Measurements from ENCODE around the gene ZNF69.
"Not testable (repeated sequence)": the region's sequence is repeated elsewhere in the genome, so short reads cannot be mapped to it uniquely, and the experiment has no call there.

ZNF69 gene

DNA sequence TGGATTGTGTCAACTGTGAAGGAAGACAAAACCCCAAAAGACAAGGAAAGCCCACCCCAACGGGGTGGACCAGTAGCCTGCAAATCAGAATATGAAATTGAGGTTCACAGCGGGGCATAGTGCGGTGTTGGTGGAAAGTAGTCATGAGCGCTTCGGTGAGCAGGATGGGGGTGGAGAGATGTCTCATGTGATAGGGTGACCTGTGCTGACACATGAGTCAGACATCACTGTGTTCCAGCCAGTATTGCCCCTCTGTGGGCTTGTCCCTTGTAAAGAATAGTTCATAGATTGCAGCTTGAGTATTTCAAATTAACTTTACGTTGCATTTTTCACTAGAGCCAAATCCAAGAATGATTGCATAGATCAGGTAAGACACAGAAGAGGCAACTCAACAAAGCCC, 7.3 kb downstream of the ZNF69 start:
- no peak for DNase-seq (ENCODE audit: low read depth in 2 of 2)

DNA sequence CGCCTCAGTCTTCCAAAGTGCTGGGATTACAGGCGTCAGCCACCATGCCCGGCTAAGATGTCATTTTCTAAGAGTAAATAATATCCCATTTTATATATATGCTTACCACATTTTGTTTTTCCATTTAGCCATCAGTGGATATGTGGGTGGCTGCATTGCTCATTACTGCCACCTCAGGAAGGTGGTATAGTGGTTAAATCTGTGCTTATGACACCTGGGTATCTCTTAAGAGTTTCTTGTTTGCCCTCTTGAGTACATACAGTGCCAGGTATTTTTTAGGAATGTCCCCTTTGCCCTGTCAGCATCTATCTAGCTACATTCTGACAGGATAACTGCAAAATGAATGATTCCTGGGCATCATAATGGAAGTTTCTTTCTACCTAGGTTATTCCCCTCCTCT, 14.6 kb downstream of the ZNF69 start:
- no peak for DNase-seq (ENCODE audit: low read depth in 2 of 2)

DNA sequence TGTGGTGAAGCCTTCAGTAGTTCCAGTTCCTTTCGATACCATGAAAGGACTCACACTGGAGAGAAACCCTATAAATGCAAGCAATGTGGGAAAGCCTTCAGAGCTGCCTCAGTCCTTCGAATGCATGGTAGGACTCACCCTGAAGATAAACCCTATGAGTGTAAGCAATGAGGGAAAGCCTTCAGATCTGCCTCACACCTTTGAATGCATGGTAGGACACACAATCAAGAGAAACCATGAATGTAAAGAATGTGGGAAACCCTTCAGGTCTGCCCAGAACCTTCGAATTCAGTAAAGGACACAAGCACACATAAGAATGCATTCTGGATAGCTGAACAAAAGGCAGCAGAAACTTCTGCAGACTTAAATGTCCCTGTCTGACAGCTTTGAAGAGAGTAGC, 18.3 kb downstream of the ZNF69 start:
- DNase-seq (ENCODE audit: low read depth in 2 of 2), result no peak

DNA sequence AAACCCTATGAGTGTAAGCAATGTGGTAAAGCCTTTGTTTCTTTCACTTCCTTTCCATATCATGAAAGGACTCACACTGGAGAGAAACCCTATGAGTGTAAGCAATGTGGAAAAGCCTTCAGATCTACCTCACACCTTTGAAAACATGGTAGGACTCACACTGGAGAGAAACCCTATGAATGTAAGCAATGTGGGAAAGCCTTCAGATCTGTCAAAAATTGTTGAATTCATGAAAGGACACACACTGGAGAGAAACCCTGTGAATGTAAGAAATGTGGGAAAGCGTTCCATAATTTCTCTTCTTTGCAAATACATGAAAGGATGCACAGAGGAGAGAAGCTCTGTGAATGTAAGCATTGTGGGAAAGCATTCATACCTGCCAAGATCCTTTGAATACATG, 24.4 kb downstream of the ZNF69 start:
- not testable (repeated sequence) for DNase-seq (ENCODE audit: low read depth in 2 of 2)

DNA sequence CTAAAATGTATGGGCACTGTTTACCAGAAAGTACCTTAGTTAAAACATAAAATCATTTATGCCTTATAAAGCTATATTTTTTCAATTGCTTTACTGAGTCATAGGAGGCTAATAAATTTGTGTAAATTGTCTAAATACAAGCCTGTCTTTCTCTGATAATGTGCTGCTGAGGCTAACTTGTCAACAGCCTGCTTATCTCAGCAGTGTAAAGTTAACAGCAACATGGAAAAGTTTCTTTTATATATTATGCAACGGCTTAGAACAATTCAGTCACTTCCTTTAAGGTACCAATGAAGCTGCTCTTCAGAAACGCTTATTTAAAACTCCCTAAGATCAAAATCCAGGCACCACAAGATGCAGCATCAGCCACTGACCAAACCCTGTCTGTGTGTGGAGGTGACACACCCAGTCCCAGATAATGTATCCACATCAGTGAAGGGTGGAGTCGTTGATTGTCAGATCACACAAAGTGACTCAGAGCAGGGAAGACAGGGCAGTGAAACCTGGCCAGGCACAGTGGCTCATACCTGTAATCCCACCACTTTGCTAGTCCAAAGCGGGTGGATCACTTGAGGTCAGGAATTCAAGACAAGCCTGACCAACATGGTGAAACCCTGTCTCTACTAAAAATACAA, 27.0 kb downstream of the ZNF69 start:
- not testable (repeated sequence) for DNase-seq (ENCODE audit: low read depth in 2 of 2)

DNA sequence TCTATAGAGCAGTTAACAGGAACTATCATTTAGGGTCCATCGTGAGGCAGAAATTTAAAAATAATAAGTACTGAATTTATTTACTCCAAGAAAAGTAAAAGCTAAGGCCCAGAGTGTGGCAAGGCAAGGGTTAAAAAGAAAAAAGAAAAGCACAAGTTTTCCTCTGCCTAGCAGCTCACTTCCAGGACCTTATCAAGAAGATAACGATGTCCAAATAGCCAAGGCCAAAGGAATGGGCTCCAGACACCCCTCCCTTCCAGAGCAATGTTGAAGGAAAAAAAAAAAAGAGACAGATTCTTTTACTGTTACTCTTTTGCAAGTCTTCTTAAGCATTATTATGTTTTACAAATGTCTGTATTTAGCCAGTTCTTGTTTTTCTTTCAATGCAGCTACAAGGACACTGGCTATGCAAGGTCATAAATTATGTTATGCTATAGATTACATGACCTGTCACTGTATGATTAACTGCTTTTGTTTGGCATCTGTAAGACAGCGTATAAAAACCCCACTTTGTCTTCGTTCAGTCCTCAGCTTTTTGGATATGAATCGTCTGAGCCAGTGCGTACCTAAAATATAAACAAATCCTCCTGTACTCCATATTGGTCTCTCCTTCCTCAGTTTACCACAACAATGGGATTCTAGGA, 34.4 kb downstream of the ZNF69 start:
- no peak for DNase-seq (ENCODE audit: low read depth in 2 of 2)

DNA sequence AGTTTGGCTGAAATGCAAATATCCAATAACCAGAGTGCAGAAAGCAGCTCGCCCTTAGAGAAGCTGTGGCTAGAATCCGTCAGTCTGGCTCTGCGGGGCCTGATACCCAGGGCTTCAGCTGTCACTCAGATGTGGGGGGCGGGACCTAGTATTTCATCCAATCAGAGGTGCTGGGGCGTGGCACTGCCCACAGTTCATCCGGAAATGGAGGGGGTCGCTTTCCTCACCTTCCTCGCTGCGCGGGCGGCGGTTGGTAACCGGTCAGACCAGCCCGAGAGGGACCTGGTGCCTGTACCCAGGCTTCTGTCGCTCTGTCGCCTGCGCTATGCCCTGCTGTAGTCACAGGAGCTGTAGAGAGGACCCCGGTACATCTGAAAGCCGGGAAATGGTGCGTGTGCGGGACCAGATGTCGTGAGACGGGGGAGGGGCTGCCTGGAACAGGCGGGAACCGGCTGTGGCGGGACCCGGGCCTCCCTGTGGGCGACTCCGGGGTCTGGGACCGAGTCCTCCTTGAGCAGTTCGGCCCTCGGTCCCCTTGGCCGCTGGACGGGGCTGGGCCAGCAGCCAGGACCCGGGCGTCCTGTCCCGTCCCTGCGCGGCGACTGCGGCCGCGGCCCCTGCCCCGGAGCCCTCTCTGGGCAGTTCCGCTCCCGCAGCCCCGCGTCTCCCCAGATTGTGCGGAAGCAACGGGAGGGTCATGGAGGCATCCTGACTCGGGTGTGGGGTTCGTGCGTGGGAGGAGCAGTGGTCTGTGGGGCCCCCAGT, 37.5 kb downstream of the ZNF69 start, which contains the start of gene ZNF700:
TSS of gene ZNF700 (plus strand) at position 222 of the 765 bp plus-strand sequence. CDS start at position 326, 104 bp downstream.
- peak; percentile 88 to 94 for DNase-seq (ENCODE audit: low read depth in 2 of 2)

DNA sequence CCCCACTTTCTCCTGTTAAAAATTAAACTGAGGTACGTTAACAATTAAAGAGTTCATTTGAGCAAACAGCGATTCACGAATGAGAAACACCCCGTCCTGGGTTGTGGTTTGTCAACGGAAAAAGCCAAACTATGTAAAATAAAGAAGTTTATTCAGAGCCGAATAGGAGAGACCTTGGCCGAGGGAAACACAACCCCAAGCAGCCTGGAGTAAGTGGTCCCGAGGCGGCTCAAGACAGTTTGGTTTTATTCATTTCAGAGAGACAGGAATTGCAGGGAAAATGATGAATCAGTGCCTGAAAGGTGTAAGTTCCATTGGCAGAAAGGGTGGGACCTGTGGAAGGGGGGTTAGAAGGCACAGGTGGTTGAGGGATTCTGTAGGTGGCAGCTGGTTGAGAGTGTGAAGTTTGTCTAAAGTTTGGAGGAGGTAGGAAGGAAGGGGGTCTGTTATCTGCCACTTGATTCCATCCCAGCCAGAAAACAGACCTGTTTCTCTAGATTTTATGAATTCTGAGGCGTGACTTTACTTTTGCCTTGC, 38.1 kb downstream of the ZNF69 start:
- DNase-seq (ENCODE audit: low read depth in 2 of 2), result not testable (repeated sequence)

DNA sequence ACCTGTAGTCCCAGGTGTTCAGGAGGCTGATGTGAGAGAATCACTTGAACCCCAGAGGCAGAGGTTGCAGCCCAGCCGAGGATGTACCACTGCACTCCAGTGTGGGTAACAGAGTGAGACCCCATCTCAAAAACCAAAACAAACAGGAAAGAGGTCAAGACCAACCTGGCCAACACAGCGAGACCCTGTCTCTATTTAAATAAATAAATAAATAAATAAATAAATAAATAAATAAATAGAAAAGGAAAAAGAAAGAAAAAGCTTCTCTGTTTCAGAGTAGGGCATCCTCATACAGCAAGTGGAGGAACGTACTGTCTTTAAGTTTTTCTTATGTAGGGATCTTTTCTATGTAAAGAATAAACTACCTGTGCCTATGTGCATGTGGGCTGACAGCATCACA, 39.6 kb downstream of the ZNF69 start:
- DNase-seq (ENCODE audit: low read depth in 2 of 2), result no peak

DNA sequence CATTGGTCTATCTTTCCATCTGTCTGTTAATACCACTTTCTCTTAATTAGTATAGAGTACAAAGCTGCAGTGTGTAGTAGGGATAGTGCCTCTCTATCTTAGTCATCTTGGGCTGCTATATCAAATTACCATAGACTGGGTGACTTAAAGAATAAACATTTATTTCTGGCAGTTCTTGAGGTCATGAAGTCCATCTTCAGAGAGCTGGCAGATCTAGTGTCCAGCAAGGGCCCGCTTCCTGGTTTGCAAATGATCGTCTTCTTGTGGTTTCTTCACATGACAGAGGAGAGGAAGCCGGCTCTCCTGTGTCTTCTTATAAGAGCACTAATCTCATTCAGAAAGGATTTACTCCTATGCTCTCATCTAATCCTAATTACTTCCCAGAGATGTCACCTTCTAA, 43.5 kb downstream of the ZNF69 start:
- no peak for DNase-seq (ENCODE audit: low read depth in 2 of 2)

DNA sequence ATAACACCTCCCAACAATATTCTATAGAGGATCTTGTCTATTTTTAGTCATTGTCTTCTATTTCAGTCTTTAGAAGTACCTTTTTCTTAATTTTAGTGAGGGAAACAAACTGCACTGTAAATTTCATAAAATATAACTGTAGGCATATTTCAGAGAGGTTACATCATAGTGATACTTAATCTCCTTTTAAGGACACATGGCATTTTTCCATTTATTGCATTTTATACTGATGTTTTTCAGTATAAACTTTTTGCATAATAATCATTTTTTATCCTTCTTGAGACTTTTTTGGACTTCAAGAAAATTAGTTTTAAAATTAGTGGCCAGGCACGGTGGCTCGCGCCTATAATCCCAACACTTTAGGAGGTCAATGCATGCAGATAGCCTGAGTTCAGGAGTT, 43.9 kb downstream of the ZNF69 start:
- DNase-seq (ENCODE audit: low read depth in 2 of 2), result no peak

DNA sequence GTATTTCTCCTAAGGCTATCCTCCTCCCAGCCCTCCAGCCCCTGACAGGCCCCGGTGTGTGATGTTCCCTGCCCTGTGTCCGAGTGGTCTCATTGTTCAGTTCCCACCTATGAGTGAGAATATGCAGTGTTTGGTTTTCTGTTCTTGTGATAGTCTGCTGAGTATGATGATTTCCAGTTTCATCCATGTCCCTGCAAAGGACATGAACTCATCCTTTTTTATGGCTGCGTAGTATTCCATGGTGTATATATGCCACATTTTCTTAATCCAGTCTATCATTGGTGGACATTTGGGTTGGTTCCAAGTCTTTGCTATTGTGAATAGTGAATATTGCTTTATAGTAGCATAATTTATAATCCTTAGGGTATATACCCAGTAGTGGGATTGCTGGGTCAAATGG, 48.2 kb downstream of the ZNF69 start:
- DNase-seq (ENCODE audit: low read depth in 2 of 2), result not testable (repeated sequence)

DNA sequence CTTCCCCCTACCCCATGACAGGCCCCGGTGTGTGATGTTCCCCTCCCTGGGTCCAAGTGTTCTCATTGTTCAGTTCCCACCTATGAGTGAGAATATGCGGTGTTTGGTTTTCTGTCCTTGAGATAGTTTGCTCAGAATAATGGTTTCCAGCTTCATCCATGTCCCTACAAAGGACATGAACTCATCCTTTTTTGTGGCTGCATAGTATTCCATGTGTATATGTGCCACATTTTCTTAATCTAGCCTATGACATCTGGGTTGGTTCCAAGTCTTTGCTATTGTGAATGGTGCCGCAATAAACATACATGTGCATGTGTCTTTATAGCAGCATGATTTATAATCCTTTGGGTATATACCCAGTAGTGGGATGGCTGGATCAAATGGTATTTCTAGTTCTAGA, 50.8 kb downstream of the ZNF69 start:
- not testable (repeated sequence) for DNase-seq (ENCODE audit: low read depth in 2 of 2)

DNA sequence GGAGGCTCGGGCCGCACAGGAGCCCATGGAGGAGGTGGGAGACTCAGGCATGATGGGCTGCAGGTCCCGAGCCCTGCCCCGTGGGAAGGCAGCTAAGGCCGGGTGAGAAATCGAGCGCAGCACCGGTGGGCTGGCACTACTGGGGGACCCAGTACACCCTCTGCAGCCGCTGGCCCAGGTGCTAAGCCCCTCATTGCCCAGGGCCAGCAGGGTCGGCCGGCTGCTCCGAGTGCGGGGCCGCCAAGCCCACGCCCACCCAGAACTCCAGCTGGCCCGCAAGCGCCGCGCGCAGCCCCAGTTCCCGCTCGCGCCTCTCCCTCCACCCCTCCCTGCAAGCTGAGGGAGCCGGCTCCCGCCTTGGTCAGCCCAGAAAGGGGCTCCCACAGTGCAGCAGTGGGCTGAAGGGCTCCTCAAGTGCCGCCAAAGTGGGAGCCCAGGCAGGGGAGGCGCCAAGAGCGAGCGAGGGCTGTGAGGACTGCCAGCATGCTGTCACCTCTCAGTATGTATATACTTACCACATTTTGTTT, 53.8 kb downstream of the ZNF69 start:
- not testable (repeated sequence) for DNase-seq (ENCODE audit: low read depth in 2 of 2)

DNA sequence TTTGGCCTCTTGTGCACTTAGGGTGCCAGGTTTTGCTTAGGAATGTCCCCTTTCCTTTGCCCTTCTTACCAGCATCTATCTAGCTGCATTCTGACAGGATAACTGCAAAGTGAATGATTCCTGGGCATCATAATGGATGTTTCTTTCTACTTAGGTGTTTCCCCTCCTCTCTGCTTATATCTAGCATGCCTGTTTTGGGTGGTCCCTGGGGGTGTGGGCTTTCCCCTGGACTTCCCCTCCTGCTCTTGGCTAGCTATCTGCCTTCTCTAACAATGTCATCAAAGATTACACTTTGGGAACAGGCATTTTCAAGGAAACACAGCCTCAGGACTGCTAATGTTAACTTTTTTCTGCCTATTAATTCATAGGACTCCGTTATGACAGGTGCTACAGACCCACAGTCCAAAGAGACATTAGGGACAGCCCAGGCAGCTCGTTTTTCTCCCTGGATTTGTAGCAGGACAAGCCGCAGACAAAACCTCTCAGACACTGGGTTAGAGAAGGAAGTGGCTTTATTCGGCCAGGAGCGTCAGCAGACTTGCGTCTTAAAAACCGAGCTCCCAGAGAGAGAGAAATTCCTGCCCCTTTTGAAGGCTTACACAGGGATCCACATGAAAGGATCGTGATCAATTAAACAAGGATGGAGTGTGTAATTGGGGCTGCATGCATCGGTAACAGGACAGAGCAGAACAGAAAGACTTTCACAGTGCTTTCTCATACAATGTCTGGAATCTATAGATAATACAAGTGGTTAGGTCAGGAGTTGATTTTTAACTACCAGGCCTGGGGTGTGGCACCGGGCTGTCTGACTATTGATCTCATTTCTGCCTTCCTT, 54.6 kb downstream of the ZNF69 start:
- DNase-seq (ENCODE audit: low read depth in 2 of 2), result no peak

DNA sequence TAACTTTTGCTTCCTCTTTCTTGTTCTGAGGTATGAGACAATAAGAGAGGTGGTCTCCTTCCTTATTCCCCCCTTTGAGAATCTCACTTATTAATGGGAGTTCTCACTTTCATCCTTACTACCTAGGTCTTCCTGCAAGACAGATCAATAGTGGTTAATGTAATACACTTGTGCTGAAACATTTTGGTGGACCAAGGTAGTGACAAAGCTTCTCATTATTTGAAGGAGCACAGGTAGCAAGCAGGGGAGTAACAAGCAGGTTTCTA, 55.2 kb downstream of the ZNF69 start:
- DNase-seq (ENCODE audit: low read depth in 2 of 2), result no peak

DNA sequence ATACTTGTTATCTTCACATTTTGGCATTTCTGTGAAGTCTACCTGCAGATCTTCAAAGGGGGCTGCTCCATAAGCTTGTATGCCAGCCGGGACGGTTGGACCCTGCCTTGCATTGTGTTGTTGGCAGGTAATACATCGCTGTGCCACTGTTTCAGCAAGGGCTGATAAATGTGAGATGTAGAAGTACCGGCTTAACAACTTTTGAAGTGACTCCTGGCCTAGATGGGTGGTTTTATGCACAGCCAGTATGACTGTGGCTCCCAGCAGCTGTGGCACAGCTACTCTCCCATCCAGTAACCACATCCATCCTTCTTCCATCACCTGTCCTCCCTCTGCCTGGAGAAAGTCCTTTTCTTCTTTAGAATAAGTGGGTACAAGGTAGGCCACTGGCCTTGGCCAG, 57.1 kb downstream of the ZNF69 start:
- no peak for DNase-seq (ENCODE audit: low read depth in 2 of 2)

DNA sequence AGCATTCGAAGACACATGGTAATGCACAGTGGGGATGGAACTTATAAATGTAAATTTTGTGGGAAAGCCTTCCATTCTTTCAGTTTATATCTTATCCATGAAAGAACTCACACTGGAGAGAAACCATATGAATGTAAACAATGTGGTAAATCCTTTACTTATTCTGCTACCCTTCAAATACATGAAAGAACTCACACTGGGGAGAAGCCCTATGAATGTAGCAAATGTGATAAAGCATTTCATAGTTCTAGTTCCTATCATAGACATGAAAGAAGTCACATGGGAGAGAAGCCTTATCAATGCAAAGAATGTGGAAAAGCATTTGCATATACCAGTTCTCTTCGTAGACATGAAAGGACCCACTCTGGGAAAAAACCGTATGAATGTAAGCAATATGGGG, 61.1 kb downstream of the ZNF69 start:
- no peak for DNase-seq (ENCODE audit: low read depth in 2 of 2)

DNA sequence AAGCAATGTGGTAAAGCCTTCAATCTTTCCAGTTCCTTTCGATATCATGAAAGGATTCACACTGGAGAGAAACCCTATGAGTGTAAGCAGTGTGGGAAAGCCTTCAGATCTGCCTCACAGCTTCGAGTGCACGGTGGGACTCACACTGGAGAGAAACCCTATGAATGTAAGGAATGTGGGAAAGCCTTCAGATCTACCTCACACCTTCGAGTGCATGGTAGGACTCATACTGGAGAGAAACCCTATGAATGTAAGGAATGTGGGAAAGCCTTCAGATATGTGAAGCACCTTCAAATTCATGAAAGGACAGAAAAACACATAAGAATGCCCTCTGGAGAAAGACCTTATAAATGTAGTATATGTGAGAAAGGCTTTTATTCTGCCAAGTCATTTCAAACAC, 61.6 kb downstream of the ZNF69 start:
- DNase-seq (ENCODE audit: low read depth in 2 of 2), result no peak

DNA sequence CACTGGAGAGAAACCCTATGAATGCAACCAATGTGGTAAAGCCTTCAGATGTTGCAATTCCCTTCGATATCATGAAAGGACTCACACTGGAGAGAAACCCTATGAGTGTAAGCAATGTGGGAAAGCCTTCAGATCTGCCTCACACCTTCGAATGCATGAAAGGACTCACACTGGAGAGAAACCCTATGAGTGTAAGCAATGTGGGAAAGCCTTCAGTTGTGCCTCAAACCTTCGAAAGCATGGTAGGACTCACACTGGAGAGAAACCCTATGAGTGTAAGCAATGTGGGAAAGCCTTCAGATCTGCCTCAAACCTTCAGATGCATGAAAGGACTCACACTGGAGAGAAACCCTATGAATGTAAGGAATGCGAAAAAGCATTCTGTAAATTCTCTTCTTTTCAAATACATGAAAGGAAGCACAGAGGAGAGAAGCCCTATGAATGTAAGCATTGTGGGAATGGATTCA, 62.1 kb downstream of the ZNF69 start:
- not testable (repeated sequence) for DNase-seq (ENCODE audit: low read depth in 2 of 2)

DNA sequence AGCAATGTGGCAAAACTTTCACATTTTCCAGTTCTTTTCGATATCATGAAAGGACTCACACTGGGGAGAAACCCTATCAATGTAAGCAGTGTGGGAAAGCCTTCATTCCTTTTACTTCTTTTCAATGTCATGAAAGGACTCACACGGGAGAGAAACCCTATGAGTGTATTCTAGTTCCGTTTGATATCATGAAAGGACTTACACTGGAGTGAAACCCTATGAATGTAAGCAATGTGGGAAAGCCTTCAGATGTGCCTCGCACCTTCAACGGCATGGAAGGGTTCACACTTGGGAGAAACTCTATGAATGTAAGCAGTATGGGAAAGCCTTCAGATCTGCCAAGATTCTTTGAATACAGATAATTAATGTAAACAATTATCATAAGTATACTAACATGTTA, 62.7 kb downstream of the ZNF69 start:
- DNase-seq (ENCODE audit: low read depth in 2 of 2), result no peak

Measured in stimulated activated CD4-positive, alpha-beta T cell treated with anti-CD3 and anti-CD28 coated beads, Interleukin-15, amount 100 ng/mL, for 48 hours (primary cell).